Measurements from ENCODE around the gene TRIML1.
A peak's percentile ranks its signal among the peaks of the same experiment; 100 is the strongest.

The TRIML1 gene, protein sequence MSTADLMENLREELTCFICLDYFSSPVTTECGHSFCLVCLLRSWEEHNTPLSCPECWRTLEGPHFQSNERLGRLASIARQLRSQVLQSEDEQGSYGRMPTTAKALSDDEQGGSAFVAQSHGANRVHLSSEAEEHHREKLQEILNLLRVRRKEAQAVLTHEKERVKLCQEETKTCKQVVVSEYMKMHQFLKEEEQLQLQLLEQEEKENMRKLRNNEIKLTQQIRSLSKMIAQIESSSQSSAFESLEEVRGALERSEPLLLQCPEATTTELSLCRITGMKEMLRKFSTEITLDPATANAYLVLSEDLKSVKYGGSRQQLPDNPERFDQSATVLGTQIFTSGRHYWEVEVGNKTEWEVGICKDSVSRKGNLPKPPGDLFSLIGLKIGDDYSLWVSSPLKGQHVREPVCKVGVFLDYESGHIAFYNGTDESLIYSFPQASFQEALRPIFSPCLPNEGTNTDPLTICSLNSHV

DNA sequence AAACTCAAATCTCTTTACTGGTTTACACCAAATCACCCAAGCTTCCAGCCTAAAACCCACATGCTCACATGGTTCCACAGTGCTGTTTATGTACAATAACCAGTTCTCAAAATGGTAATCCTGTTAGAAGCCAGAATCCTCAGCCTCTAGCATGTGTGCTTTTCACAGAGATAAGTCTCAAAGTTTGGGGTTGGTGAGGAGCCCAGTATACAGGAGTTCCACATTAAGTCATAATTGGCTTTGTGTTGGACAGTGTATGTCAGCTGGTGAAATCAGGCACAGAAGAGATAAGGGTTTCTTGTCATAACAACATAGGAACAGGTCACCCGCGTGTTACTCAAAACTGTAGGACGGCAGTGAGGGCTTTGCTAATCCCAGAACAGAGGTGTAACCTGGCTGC, at the start of gene TRIML1:
Gene TRIML1, plus strand, starts transcription at position 301 of the 400 bp plus-strand sequence. CDS start 118 bp downstream, outside the sequence.
- intact Hi-C loops (cut with DNase I) = no loop called here

DNA sequence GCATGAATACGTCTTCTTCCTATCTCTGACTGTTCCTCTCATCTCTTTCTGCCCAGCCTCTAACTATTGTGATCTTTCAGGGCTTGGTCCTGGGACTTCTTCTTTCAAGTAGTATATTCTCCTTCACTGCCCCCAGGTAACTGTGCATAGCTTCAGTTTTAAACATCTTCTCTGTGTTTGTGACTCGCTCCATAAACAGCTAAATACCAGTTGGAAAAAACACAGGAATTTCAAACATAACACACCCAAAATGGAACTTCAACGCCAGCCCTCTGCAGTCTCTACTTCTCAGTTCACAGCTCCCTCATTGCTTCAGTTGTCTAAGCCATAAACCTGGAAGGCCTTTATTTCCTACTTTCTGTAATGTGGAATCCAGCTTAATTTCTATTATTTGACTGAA, 46.4 kb upstream of the TRIML1 start:
- intact Hi-C loops (cut with DNase I) = no loop called here
- no peak for DNase-seq

More for the DNA sequence above, at the start of gene TRIML1:
- DNase-seq = no peak

DNA sequence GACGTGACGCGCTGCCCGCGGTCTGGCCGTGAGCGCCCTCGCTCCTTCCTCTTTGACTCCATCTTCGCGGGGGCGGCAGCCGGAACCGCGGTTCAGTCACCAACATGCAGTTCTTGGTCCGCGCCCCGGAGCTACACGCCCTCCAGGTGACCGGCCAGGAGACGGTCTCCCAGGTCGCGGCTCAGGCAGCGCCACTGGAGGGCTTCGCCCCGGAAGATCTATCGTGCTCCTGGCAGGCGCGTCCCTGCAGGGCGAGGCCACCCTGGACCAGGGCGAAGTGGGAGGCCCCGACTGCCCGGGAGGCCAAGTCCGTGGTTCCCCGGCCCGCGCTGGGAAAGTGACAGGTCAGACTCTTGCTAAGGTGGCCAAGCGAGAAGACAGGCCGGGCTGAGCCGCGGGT, 32.8 kb upstream of the TRIML1 start:
- intact Hi-C loops (cut with DNase I) = no loop called here
- DNase-seq = peak in 1 of 10 donors; percentile 85

DNA sequence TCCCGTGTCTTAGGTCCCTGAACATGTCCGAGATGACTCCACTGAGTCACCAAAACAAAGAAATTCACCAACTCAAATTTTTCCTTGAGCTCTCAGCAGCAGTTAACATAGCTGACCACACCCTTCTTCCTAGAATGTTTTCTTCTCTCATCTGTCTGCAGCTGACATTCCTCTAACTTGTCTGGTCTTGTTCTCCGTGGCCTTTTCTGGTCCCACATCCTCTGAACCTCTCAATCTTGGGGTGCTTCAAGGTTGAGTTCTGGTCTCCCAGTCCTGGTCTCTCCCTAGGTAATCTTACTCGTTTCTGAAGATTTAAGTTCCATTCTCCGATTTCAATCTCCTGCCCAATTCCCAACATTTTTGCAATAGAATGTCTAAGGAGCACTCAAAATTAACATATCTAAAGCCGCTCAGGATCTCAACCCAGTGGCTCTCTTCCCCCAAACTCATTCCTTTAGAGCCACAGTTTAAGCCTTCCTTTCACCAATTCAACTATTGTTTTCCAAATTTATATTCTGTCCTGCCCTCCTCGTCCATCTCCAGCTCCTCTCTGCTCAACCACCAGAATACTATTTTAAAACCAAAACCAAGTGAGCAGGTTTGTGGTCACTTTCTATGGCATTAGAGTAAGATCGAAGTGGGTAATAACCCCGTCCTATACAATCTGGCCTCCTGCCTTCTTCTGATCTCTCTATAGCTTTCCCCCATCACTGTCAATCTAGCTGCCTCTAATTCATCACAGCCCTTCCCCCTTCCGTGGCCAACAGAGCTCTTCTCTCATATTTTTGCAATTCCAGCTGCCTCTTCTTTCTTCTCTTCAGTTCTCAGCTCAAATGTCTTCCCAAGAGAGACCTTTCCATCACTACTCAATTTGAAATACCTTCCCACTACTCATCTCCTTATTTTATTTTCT, 31.1 kb upstream of the TRIML1 start:
- no peak for DNase-seq
- intact Hi-C loops (cut with DNase I) = no loop called here

DNA sequence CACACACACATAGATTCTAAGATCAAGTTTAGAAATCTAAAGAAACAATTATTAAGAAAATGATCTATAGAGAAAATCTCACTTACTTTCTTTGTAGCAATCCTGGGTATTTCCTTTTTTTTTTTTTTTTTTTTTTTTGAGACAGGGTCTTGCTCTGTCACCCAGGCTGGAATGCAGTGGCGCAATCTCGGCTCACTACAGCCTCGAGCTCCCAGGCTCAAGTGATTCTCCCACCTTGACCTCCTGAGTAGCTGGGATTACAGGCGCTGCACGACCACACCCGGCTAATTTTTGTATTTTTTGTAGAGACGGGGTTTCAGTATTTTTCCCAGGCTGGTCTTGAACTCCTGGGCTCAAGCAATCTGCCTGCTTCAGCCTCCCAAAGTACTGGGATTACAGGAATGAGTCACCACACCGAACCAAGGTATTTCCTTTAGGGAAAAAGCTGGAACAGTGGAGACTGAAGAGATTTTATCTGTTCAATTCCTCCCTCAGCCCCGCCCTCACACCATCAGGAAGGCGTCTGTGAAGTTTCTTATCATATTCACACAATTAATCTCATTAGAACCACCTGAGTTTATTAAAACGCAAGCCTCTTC, 30.0 kb upstream of the TRIML1 start, which contains the start of gene TRIML2:
Gene TRIML2, minus strand, starts transcription at position 447 of the 599 bp plus-strand sequence. CDS start 4,235 bp downstream, outside the sequence.
- intact Hi-C loops (cut with DNase I) = no loop called here
- DNase-seq = no peak

DNA sequence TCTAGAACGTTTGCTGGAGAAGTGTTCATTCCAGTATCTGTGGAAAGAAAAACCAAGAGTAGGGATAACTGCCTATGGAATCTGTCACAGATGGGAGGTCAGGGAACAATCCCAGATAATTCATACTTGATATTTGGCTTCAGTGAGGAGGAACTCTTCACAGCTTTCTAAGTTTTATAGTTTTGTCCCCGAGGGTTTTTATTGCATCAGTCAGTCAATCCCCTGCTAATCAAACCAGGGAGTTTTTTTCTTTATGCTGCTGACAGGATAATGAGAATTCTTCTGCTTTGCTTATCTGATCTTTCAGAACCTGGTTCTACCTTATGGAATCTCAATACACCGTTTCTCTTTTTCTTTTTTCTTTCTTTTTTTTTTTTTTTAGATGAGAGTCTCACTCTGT, 29.2 kb upstream of the TRIML1 start:
- intact Hi-C loops (cut with DNase I) = no loop called here
- no peak for DNase-seq

DNA sequence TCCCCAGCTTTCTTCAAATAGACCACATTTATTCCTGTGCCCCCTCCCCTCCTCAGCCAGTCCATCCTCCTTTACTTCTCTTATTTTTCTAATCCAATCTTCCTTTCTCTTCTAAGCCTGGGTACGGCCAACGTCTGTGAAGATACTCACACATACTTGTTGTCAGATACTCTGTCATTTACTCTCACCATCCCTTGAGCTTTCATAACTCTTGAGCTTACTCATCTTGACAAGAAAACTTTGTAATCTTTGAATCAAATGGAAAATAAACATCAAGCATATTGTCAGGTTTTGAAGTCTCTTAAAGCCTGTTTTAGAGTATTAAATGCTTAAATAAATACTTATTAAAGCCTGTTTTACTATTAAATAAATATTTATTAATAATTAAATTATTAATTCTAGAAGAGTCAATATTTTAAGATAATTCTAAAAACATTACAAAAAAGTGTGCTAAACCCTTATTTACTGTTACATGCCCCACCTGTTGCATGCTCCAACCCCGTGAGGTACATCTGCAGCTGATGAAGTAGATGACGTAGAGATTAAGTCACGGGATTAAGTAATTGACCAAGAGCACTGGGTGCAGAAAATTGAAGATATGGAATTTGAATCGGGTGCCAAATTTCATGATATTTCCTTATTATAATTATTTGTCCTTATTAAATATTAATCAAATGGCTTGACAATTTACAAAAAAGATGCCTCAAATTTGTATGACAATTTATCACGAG, 28.3 kb upstream of the TRIML1 start:
- intact Hi-C loops (cut with DNase I) = no loop called here
- no peak for DNase-seq

DNA sequence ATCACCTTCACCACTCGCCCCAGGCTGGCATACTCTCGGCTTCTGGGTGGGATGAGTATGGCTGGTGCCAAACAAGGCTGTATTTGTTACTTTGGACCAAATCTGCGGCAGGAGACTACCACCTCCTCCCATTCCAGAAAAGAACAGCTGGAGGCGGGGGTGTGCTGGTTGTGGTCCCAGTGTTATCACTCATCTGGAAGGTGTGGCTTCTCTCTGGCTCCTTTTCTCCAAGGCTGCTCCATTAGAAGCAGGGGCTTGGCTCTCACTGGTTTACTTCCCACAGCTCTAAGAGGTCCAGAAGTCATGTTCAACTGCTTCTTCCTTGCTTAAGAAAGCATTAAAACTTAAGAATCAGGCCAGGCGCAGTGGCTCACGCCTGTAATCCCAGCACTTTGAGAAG, 27.3 kb upstream of the TRIML1 start:
- no peak for DNase-seq
- intact Hi-C loops (cut with DNase I) = no loop called here

DNA sequence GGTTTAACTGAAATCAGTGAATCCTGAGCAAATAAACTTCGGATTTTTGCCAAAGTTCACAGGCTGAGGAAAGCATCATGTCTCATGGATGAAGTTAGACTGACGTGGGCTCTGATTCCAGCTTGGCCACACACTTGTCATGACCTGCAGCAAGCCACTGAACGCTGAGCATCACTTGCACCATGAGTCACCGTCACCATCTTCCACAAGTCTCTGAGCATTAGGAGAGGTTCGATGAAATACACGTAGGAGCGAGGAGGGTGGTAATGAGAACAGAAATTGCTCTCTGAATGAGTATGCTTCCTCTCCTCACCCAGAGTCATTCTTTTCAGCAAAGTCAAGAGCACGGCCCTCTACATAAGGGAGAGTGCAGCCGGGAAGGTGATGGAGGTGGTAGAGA, 26.1 kb upstream of the TRIML1 start:
- intact Hi-C loops (cut with DNase I) = no loop called here
- DNase-seq = no peak

DNA sequence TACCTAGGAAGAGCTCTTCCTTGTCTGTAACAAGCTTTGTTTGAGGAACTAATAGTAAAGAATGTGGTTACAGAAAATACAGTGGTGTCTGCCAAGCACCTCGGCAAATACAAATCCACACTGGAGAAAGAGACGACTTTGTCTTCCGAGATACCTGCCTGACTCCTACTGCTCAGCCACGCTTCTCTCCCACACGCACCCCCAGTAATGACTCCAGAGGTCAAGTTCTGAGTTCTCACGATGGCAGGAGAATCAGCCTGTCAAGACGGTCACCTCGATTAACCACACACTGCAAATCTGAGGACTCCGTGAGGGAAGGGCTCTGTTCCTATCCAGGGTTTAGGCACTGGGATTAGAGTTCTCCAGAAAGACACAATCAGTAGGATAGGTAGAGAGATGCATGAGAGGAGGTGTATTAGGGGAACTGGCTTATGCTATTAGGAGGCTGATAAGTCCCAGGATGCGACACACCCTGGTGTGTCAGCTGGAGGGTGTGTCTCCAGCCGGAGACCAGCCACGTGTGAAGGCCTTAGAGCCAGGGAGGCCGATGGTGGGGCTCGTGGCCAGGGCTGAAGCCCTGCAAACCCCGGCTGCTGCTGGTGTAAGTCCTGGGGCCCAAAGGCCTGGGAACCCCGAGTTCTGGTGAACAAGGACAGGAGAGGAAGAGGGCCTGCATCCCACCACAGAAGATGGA, 21.5 kb upstream of the TRIML1 start:
- no peak for DNase-seq

DNA sequence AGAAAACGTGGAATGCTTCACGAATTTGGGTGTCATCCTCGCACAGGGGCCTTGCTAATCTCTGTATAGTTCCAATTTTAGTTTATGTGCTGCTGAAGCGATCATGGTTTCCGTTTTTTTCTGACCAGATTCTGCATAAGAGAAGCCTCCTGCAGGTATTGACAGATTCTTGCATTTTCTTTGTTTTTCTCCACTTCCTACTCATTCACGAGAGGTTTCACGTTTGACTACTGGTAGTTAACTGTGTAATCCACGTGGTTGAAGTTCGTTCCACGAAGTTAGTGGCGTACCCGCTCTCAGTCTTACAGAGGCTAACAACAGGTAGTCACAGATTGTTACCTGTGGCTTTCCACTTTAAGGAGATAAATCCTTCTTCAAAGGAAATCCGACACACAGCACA, 17.7 kb upstream of the TRIML1 start:
- intact Hi-C loops (cut with DNase I) = no loop called here
- DNase-seq = no peak

More for the DNA sequence above, 21.5 kb upstream of the TRIML1 start:
- intact Hi-C loops (cut with DNase I) = no loop called here

DNA sequence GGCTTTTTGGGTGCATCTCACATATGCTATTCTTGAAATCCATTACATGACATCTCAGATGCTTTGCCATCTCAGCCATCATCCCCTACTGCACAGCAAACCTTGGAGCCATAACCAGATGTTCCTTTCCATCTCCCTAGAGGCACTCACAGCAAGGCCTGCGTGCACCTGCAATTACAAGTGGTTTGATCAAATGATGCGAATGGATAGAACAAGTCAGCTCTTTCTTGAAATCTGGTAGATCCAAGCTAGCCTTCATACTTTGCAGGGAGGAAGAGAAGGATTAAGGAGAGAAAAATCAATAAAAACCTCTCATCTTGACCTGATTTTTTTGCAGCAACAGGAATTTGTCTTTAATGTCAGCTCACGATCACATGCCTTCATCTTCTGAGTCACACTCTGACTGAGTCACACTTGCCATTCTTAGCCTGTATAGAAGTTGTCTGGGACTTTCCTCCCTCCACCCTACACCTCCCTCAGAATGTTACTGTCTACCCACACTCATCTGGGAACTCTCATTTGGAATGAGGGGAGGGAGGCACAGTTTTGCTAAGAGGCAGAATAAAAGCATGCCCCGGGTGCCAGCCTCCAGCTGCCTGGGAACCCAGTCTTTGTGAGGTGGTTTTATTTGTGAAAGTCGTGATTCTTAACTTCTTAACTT, 11.9 kb upstream of the TRIML1 start:
- peak in 2 of 10 donors; percentile 6 to 14 for DNase-seq
- intact Hi-C loops (cut with DNase I) = no loop called here

DNA sequence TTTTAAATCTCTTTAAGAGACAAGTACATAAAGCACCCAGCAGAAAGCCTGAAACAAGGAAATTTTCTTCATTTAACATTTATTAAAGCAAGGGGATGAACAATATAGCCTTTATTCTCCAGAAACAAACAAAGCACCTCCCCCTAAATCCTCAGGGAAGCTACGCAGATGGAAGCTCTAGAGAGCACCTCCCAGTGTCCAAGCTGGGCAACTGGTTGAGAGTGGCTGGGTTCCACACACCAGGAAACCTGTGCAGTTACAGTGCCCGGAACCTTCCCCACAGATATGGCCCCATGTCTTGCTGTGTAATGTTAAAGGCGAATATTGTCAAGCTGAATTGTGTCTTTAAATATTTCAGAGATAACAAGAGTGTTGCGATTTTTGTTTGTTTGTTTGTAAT, 8.9 kb upstream of the TRIML1 start:
- no peak for DNase-seq
- intact Hi-C loops (cut with DNase I) = no loop called here

DNA sequence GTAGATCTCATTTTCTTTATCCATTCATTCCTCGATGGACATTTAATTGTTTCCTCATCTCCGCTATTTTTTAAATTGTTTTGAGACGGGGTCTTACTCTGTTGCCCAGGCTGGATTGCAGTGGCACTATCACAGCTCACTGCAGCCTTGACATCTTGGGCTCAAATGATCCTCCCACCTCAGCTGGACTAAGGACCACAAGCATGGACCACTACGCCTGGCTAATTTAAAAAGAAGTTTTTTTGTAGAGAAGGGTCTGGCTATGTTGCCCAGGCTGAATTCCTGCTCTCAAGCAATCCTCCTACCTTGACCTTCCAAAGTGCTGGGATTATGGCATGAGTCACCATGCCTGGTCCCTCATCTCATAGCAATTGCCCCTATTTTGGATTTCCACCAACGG, 7.0 kb upstream of the TRIML1 start:
- intact Hi-C loops (cut with DNase I) = no loop called here
- DNase-seq = no peak

DNA sequence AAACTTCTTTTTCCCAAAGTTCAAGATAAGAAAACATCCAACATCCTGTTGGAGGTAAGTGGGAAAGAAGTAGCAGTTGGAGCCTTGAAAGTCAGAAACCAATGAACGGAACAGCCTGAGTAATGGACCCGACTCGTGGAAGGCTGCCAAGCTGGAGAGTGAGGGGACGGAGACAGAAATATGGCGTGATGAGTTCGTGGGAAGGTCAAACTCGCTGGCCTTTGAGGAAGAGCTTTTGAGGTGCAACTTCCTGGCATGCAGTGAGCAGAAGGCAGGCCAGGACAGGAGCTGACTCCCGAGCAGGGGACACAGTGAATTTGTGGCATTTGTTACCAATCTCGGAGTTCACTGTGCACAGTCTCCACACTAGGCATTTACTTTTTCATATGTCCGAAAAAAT, 1.0 kb upstream of the TRIML1 start:
- intact Hi-C loops (cut with DNase I) = no loop called here
- DNase-seq = no peak

DNA sequence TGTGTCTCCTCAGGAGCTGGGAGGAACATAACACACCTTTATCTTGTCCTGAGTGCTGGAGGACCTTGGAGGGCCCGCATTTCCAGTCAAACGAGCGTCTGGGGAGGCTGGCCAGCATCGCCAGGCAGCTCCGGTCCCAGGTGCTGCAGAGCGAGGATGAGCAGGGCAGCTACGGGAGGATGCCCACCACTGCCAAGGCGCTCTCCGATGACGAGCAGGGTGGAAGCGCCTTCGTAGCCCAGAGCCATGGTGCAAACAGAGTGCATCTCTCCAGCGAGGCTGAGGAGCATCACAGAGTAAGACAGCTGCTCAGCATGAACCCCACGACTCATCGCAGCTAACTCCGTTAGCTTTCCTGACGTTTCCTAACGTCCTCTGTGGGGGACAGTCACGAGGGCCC, 430 bp downstream of the TRIML1 start:
- intact Hi-C loops (cut with DNase I) = no loop called here
- no peak for DNase-seq

DNA sequence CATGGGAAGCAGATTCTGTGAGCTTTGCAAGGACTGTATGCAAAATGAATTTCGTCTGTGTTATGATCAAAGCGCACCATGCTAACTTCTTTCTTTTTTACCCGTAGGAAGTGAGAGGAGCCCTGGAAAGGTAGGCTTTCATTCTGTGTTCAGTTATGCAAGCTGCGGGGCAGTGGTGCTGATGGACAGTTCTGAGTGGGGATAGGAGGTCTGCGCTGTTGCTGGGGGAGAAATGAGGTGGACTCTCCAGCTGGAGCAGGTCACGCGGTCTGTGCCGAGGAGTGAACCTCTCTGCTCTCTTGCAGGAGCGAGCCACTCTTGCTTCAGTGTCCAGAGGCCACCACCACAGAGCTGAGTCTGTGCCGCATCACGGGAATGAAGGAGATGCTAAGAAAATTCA, 4.5 kb downstream of the TRIML1 start:
- peak in 1 of 10 donors; percentile 14 for DNase-seq
- intact Hi-C loops (cut with DNase I) = no loop called here

DNA sequence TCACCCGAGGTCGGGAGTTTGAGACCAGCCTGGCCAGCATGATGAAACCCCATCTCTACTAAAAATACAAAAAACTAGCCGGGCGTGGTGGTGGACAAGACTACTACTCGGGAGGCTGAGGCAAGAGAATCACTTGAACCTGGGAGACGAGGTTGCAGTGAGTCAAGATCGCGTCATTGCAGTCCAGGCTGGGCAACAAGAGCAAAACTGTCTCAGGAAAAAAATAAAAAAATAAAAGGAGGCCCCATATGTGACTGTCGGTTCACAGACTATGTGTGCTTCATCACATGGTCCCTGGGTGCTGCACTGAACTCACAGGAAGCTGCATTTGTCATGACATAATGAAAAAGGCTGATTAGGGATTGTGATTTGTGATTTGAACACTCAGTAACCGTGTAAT, 6.4 kb downstream of the TRIML1 start:
- no peak for DNase-seq
- intact Hi-C loops (cut with DNase I) = no loop called here

DNA sequence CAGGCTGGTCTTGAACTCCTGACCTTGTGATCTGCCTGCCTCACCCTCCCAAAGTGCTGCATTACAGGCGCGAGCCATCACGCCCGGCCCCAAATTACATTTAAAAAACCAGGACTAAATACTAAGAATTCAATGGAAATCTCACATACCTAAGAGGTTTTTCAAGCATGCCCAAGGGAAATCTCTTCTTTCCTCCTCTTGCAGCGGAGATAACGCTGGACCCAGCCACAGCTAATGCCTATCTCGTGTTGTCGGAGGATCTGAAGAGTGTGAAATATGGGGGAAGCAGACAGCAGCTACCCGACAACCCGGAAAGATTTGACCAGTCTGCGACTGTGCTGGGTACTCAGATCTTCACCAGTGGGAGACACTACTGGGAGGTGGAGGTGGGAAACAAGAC, 7.4 kb downstream of the TRIML1 start:
- intact Hi-C loops (cut with DNase I) = no loop called here
- no peak for DNase-seq

Data from posterior cingulate gyrus (tissue), 11 donors.